ENCODE measurements around the gene IRX5.

The IRX5 gene

GRCh38 chr16:54945063-54945462 is 14.4 kb downstream of the IRX5 start:
- Histone ChIP-seq H3K4me1 (no peaks in the 10 kb centered on the region), H3K4me3 (no peak overlapping the region), H3K36me3 (replicated peaks) (no peaks in the 10 kb centered on the region), H3K27me3 (ENCODE audit: low read depth) (no peaks in the 10 kb centered on the region), H3K9me3 (no peaks in the 10 kb centered on the region)
- no peak for DNase-seq (ENCODE audit: low spot score in 2 of 2)
- in situ Hi-C loops (cut with MboI; ENCODE audit: low sequenced_read_pairs) = loop anchor here (25.0 kb wide), 1 partner anchor 1183 kb away; no protein-coding TSS in a partner anchor

GRCh38 chr16:54946909-54947308 is 16.2 kb downstream of the IRX5 start:
- no peaks in the 10 kb centered on the region for H3K36me3 ChIP-seq (replicated peaks)
- no peak overlapping the region for H3K4me3 ChIP-seq
- DNase-seq (ENCODE audit: low spot score in 2 of 2) = no peak
- in situ Hi-C loops (cut with MboI; ENCODE audit: low sequenced_read_pairs) = loop anchor here (25.0 kb wide), 1 partner anchor 1185 kb away; no protein-coding TSS in a partner anchor
- no peaks in the 10 kb centered on the region for H3K27me3 ChIP-seq (ENCODE audit: low read depth)
- H3K9me3 ChIP-seq = no peaks in the 10 kb centered on the region
- no peaks in the 10 kb centered on the region for H3K4me1 ChIP-seq

- H3K4me3 ChIP-seq = no peak overlapping the region
- DNase-seq (ENCODE audit: low spot score in 2 of 2) = no peak
- H3K27me3 ChIP-seq (ENCODE audit: low read depth) = no peaks in the 10 kb centered on the region
- no peaks in the 10 kb centered on the region for H3K36me3 ChIP-seq (replicated peaks)
- H3K4me1 ChIP-seq = no peaks in the 10 kb centered on the region
- in situ Hi-C loops (cut with MboI; ENCODE audit: low sequenced_read_pairs) = loop anchor here (25.0 kb wide), 1 partner anchor 1185 kb away; no protein-coding TSS in a partner anchor
- H3K9me3 ChIP-seq = no peaks in the 10 kb centered on the region
Observed at GRCh38 chr16:54947616-54948015, 17.0 kb downstream of the IRX5 start.

- no peaks in the 10 kb centered on the region for H3K27me3 ChIP-seq (ENCODE audit: low read depth)
- DNase-seq (ENCODE audit: low spot score in 2 of 2) = no peak
- H3K4me1 ChIP-seq = no peaks in the 10 kb centered on the region
- in situ Hi-C loops (cut with MboI; ENCODE audit: low sequenced_read_pairs) = no loop called here
- no peaks in the 10 kb centered on the region for H3K9me3 ChIP-seq
- no peak overlapping the region for H3K4me3 ChIP-seq
- H3K36me3 ChIP-seq (replicated peaks) = no peaks in the 10 kb centered on the region
Observed at GRCh38 chr16:54952195-54952594, 21.5 kb downstream of the IRX5 start.

- no peaks in the 10 kb centered on the region for H3K9me3 ChIP-seq
- no peaks in the 10 kb centered on the region for H3K36me3 ChIP-seq (replicated peaks)
- H3K4me1 ChIP-seq = no peaks in the 10 kb centered on the region
- no peaks in the 10 kb centered on the region for H3K27me3 ChIP-seq (ENCODE audit: low read depth)
- no peak for DNase-seq (ENCODE audit: low spot score in 2 of 2)
- in situ Hi-C loops (cut with MboI; ENCODE audit: low sequenced_read_pairs) = no loop called here
- H3K4me3 ChIP-seq = no peak overlapping the region
Observed at GRCh38 chr16:54953461-54953860, 22.8 kb downstream of the IRX5 start.

GRCh38 chr16:54954220-54954619 is 23.6 kb downstream of the IRX5 start:
- Histone ChIP-seq H3K4me3 (no peak overlapping the region), H3K4me1 (no peaks in the 10 kb centered on the region), H3K27me3 (ENCODE audit: low read depth) (no peaks in the 10 kb centered on the region), H3K9me3 (no peaks in the 10 kb centered on the region), H3K36me3 (replicated peaks) (no peaks in the 10 kb centered on the region)
- DNase-seq (ENCODE audit: low spot score in 2 of 2) = no peak
- in situ Hi-C loops (cut with MboI; ENCODE audit: low sequenced_read_pairs) = no loop called here

GRCh38 chr16:54955757-54956156 is 25.1 kb downstream of the IRX5 start:
- Histone ChIP-seq H3K27me3 (ENCODE audit: low read depth) (no peaks in the 10 kb centered on the region), H3K4me1 (no peaks in the 10 kb centered on the region), H3K9me3 (no peaks in the 10 kb centered on the region), H3K36me3 (replicated peaks) (no peaks in the 10 kb centered on the region), H3K4me3 (no peak overlapping the region)
- no peak for DNase-seq (ENCODE audit: low spot score in 2 of 2)
- in situ Hi-C loops (cut with MboI; ENCODE audit: low sequenced_read_pairs) = no loop called here

GRCh38 chr16:54957403-54958166 is 26.9 kb downstream of the IRX5 start:
- Histone ChIP-seq H3K9me3 (no peaks in the 10 kb centered on the region), H3K27me3 (ENCODE audit: low read depth) (no peaks in the 10 kb centered on the region), H3K4me1 (no peaks in the 10 kb centered on the region), H3K4me3 (no peak overlapping the region), H3K36me3 (replicated peaks) (no peaks in the 10 kb centered on the region)
- in situ Hi-C loops (cut with MboI; ENCODE audit: low sequenced_read_pairs) = no loop called here
- peak; percentile 13 to 70 for DNase-seq (ENCODE audit: low spot score in 2 of 2)

GRCh38 chr16:54962045-54962444 is 31.4 kb downstream of the IRX5 start:
- DNase-seq (ENCODE audit: low spot score in 2 of 2) = no peak
- H3K36me3 ChIP-seq (replicated peaks) = no peaks in the 10 kb centered on the region
- no peaks in the 10 kb centered on the region for H3K4me1 ChIP-seq
- in situ Hi-C loops (cut with MboI; ENCODE audit: low sequenced_read_pairs) = no loop called here
- H3K4me3 ChIP-seq = no peak overlapping the region
- no peaks in the 10 kb centered on the region for H3K27me3 ChIP-seq (ENCODE audit: low read depth)
- no peaks in the 10 kb centered on the region for H3K9me3 ChIP-seq

GRCh38 chr16:54964239-54964638 is 33.6 kb downstream of the IRX5 start:
- in situ Hi-C loops (cut with MboI; ENCODE audit: low sequenced_read_pairs) = no loop called here
- Histone ChIP-seq H3K4me1 (no peaks in the 10 kb centered on the region), H3K27me3 (ENCODE audit: low read depth) (no peaks in the 10 kb centered on the region), H3K9me3 (no peaks in the 10 kb centered on the region), H3K36me3 (replicated peaks) (no peaks in the 10 kb centered on the region), H3K4me3 (no peak overlapping the region)
- DNase-seq (ENCODE audit: low spot score in 2 of 2) = no peak

- Histone ChIP-seq H3K9me3 (no peaks in the 10 kb centered on the region), H3K4me3 (no peak overlapping the region), H3K27me3 (ENCODE audit: low read depth) (no peaks in the 10 kb centered on the region), H3K36me3 (replicated peaks) (no peaks in the 10 kb centered on the region), H3K4me1 (no peaks in the 10 kb centered on the region)
- DNase-seq (ENCODE audit: low spot score in 2 of 2) = no peak
- in situ Hi-C loops (cut with MboI; ENCODE audit: low sequenced_read_pairs) = no loop called here
Observed at GRCh38 chr16:54965464-54965863, 34.8 kb downstream of the IRX5 start.

GRCh38 chr16:54968011-54968410 is 37.3 kb downstream of the IRX5 start:
- no peak for DNase-seq (ENCODE audit: low spot score in 2 of 2)
- H3K36me3 ChIP-seq (replicated peaks) = no peaks in the 10 kb centered on the region
- in situ Hi-C loops (cut with MboI; ENCODE audit: low sequenced_read_pairs) = no loop called here
- no peaks in the 10 kb centered on the region for H3K27me3 ChIP-seq (ENCODE audit: low read depth)
- H3K9me3 ChIP-seq = no peaks in the 10 kb centered on the region
- no peak overlapping the region for H3K4me3 ChIP-seq
- no peaks in the 10 kb centered on the region for H3K4me1 ChIP-seq

GRCh38 chr16:54968784-54969183 is 38.1 kb downstream of the IRX5 start:
- H3K4me3 ChIP-seq = no peak overlapping the region
- H3K36me3 ChIP-seq (replicated peaks) = no peaks in the 10 kb centered on the region
- in situ Hi-C loops (cut with MboI; ENCODE audit: low sequenced_read_pairs) = no loop called here
- no peaks in the 10 kb centered on the region for H3K4me1 ChIP-seq
- H3K9me3 ChIP-seq = no peaks in the 10 kb centered on the region
- no peak for DNase-seq (ENCODE audit: low spot score in 2 of 2)
- no peaks in the 10 kb centered on the region for H3K27me3 ChIP-seq (ENCODE audit: low read depth)

GRCh38 chr16:54970016-54970415 is 39.4 kb downstream of the IRX5 start:
- Histone ChIP-seq H3K4me1 (no peaks in the 10 kb centered on the region), H3K36me3 (replicated peaks) (no peaks in the 10 kb centered on the region), H3K4me3 (no peak overlapping the region), H3K9me3 (no peaks in the 10 kb centered on the region), H3K27me3 (ENCODE audit: low read depth) (no peaks in the 10 kb centered on the region)
- in situ Hi-C loops (cut with MboI; ENCODE audit: low sequenced_read_pairs) = no loop called here
- DNase-seq (ENCODE audit: low spot score in 2 of 2) = no peak

GRCh38 chr16:54974367-54974766 is 43.7 kb downstream of the IRX5 start:
- no peak for DNase-seq (ENCODE audit: low spot score in 2 of 2)
- Histone ChIP-seq H3K36me3 (replicated peaks) (no peaks in the 10 kb centered on the region), H3K9me3 (no peaks in the 10 kb centered on the region), H3K4me1 (no peaks in the 10 kb centered on the region), H3K27me3 (ENCODE audit: low read depth) (no peaks in the 10 kb centered on the region), H3K4me3 (no peak overlapping the region)
- in situ Hi-C loops (cut with MboI; ENCODE audit: low sequenced_read_pairs) = no loop called here

Data from HAP-1 (cell line).